ENCODE results near the gene INSL3.

The INSL3 gene

GRCh38 chr19:17846146-17846545 is 24.8 kb upstream of the INSL3 start:
- no peak for DNase-seq (ENCODE audit: low read depth)

DNA sequence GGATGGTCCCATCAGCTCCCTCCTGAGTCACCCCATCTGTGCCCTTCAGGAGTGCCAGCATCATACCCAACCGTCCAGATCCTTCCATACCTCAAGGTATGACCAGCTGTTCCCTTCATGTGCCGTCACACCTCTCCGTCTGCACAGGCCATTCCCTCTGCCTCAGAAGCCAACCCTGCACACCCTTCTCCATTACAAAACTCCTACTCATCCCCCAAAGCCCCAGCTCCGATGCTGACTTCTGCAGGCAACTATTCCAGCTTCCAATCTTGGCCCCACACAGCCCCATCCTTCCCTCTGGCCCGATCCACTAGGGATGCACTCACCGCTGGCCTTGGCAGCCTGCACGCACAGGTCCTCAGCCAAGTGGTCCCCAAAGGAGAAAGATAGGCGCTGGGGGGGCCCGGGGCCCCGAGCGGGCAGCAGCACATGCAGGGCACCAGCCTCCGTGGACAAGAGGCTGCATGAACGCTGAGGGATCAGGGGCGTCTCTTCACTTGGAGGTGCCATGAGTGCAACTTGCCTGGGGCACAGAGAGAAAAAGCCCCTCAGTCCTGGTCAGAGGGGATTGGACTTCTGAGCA is 22.7 kb upstream of the INSL3 start:
- DNase-seq (ENCODE audit: low read depth): no peak

GRCh38 chr19:17843292-17843827 is 22.0 kb upstream of the INSL3 start:
- DNase-seq (ENCODE audit: low read depth): no peak

GRCh38 chr19:17842663-17843291 is 21.5 kb upstream of the INSL3 start:
- no peak for DNase-seq (ENCODE audit: low read depth)

DNA sequence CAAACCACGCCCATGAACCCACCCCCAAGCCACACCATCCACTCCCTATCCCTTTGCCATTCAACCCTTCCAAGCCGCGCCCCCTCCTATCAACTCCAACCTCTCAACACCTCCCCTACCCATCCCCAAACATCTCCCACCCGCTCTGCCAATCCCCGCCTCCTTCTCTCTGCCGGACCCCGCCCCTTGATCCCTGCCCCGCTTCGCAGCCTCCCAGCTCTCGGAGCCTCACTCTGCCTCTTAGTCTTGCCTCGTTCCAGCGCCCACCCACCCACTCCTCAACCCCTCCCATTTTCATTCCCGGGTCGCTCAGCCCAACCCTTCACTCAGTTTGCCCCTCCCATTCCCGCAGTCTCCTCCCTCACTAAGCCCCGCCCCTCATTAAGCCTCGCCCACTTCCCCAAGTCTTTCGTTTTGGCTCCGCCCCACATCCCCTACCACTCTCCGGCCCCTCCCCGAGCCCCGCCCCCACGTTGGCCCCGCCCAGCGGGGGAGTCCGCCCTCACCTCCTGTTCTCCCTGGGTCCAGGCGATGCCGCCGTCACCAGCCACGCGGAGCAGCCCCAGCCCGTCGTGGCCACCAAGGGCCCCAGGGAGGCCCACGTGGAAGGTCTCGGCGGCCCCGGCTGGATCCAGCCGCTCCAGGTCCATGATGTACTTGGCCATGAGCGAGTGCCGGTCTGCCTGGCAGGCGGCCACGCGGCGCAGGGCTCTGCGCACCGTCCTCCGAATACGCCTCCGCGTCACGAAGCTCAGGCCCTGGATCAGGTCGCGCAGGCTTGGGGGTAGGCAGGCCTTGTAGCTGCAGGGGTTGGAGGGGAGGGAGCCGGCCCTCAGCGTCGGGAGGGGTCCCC is 20.7 kb upstream of the INSL3 start:
- DNase-seq (ENCODE audit: low read depth): peak; percentile 53

- DNase-seq (ENCODE audit: low read depth): no peak
Observed at GRCh38 chr19:17841371-17841809, 20.1 kb upstream of the INSL3 start.

GRCh38 chr19:17840019-17840418 is 18.7 kb upstream of the INSL3 start:
- no peak for DNase-seq (ENCODE audit: low read depth)

- DNase-seq (ENCODE audit: low read depth): no peak
Observed at GRCh38 chr19:17837972-17838371, 16.7 kb upstream of the INSL3 start.

DNA sequence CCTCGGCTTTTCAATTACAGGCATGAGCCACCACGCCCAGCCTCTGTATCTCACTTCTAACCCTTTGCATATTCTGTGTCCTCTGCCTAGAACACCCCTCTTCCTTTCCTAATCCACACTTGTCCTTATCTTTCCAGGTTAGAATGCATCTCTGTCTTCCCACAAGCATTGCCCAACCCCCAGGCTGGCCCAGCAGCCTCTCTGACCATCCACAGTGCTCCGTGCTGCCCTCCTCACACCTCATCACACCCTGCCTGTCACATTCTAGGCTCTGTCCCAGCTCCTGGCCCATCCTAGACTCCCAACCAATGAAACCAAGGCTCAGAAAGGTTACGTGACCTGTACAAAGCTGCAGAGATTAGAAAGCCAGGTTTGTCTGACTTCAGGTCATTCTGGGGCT is 15.2 kb upstream of the INSL3 start:
- no peak for DNase-seq (ENCODE audit: low read depth)

DNA sequence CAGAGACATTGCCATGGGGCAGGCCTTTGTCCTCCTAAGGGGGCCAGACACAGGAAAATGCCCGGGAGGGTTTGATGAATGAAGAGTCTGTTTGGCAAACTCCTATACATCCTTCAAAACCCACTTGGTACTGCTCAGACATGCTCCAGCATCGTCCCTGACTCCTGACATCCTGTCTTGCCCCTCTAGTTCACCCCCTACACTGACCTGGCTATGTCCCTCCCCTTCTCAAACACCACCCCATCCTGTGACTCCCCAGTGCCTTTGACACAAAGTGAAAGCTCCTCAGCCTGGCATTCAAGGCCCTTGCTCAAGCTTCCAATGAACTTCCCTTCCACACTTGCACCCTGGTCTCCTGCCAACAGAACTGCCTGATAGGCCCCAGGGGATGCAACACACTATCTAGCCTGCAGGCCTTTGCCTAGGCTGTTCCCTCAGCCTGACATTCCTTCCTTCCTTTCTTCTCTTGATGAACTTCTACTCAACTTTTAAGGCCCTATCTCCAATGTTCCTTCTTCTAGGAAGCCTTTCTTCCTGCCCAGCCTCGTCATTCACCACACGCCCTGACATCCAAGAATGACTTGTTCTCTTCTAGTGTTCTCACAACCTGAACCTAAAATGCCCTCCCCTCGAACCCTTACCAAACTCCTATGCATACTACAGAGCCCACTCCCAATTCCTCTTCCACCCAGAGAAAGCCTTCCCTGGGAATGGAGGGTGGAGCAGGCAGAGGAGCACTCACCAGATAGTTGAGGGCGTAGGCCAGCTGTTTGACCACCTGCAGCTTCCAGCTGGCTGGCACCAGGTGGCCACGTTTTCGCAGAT is 14.1 kb upstream of the INSL3 start:
- no peak for DNase-seq (ENCODE audit: low read depth)

DNA sequence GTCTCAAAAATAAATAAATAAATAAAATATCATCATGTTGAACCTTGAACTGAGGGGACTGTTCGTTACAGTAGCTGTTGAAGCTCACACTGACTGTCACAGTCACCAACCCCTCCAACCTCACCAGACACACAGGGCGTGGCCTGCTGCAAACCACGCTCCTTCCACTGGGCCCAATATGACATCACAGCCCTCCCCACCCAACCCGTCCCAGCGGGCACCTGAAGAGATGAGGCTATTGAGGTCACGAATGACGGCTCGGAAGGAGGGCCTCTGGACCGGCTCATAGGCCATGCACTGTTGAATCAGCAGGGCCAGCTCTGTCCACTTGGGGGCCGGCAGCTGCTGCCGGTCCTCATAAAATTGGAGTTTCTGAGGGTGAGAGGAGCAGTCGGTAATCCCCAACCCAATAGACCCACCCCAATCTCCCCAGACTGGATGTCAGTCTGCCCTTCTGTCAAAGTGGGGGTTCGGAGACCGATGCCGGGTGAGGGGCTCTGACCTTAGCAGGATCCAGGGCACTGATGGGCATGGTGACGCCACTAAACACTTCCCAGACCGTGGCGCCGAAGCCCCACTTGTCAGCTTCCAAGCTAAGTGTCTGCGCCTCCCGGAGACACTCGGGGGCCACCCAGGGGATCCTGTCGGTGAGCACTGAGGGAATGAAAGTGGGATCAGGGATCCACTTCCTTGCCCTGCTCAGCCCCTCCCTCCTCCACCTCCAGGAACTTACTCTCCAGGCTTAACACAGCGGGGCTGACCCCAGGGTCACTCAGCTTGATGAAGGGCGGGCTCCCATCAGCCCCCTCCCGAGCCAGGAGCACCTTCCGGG is 13.2 kb upstream of the INSL3 start:
- DNase-seq (ENCODE audit: low read depth): no peak

DNA sequence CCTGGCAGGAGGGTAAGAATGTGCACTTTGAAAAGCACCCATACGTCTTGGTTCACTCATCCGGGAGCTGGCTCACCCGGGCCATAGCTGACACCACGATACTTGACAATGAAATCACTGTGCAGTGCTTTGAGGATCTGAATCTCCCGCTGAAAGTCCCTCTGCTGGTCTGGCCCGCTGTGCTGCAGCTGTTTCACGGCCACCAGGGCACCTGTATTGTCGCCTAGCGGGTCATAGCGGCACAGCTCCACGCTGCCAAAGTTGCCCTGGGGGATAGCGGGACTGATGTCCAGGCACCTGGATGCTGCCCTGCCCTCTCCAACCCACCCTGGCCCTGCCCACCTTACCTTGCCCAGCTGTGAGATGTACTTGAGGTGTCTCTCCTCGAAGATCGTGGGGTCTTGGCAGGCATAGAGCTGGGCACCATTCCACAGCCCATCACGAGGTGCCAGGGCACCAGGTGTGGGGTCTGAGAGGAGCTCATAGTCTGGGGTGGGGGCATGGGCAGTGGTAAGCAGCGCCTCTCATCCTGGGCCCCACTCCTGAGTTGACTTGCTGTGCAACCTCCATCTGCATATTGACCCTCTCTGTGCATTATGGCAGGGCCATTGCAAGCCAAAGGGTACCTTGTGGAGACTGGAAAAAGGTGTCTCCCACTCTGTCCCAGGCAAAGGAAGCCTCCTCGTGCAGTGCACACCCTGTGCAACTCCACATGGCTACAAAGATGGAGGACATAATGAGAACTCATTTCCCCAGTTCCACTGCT is 11.3 kb upstream of the INSL3 start:
- no peak for DNase-seq (ENCODE audit: low read depth)

DNA sequence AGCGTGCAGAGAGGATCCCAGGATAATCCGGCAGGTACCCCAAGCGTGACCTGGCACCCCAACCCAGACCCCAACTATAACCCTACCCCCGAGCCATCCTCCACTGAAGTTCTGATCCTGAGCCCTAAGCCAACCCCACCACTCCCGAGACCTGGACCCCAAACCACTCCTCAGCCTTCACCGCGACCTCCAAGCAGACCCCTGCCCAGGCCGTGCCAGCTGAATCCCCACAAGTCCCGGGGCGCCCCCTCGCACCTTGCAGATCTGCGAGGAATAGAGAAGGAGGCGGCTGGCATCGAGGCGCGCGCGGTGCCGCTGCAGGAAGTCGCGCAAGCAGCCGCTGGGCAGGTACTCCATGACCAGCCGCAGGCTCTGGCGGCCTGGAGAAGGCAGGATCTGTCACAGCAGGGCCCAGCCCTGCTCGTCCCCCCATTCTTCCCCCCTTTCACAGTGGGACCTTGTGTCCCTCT is 10.1 kb upstream of the INSL3 start:
- no peak for DNase-seq (ENCODE audit: low read depth)

DNA sequence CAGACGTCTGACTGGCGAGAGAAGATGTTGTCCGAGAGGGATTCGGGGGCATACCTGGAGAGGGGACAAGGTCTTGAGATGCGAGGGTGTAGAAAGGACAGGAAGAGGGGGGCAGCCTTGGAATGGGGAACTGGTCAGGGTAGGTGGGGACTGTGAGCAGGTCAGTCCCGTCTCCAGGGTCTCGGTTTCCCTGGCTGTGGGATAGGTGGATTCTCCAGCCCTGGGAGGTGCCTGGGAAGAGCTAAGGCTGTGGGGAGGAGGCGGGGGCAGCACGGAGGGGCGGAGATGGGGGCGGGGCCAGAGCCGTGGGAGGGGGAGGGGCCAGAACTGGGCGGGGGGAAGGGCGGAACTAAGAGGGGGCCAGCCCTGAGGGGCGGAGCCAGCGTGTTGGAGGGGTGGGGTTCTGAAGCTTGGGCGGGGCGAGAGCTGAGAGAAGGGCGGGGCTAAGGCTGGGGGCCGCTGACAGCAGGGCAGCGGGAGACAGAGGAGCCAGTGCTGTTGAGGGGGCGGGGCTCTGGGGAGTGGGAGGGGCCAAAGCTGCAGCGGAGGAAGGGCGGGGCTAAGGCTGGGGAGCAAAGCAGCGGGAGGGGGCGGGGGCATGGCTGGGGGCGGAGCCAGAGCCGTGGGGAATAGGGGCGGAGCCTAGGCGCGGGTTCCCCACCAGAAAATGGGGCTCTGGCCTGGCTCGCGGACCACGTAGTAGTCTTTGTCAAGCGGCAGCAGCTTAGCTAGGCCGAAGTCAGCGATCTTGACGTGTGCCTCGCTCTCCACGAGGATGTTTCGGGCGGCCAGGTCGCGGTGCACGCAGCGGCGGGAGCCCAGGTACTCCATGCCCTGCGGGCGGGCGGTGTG is 9.5 kb upstream of the INSL3 start:
- DNase-seq (ENCODE audit: low read depth): no peak

- no peak for DNase-seq (ENCODE audit: low read depth)
Observed at GRCh38 chr19:17829855-17830566, 8.7 kb upstream of the INSL3 start.

GRCh38 chr19:17826508-17827056 is 5.3 kb upstream of the INSL3 start:
- no peak for DNase-seq (ENCODE audit: low read depth)

GRCh38 chr19:17824339-17824738 is 3.0 kb upstream of the INSL3 start:
- DNase-seq (ENCODE audit: low read depth): no peak

GRCh38 chr19:17817668-17818363 is 3.5 kb downstream of the INSL3 start:
- DNase-seq (ENCODE audit: low read depth): no peak
